HAP-1 (cell line): ENCODE measurements around the gene SLC8A1.

Source experiments
- DNase-seq, 2 experiments: peaks; one replicate each; pipeline ENCODE4 v3.0.0-alpha.2; 2016 to 2020; ENCODE audit warnings: low spot score in 2 of 2
- H3K27me3 ChIP-seq: fragments of 250-450 bp; sonication (Bioruptor Pico); 2 replicates; pipeline ENCODE4 v1.5.1; 2020; ENCODE audit warnings: low read depth, mild to moderate bottlenecking, moderate library complexity
- H3K36me3 ChIP-seq: fragments of 250-450 bp; sonication (Bioruptor Pico); replicated peaks from 2 replicates; pipeline ENCODE4 v1.5.1; 2020; ENCODE audit warnings: mild to moderate bottlenecking
- H3K4me1 ChIP-seq: fragments of 250-450 bp; sonication (Bioruptor Pico); 2 replicates; pipeline ENCODE4 v1.5.1; 2020; ENCODE audit warnings: mild to moderate bottlenecking
- H3K4me3 ChIP-seq: fragments of 250-450 bp; sonication (Bioruptor Pico); 2 replicates; pipeline ENCODE4 v1.5.1; 2020; ENCODE audit warnings: mild to moderate bottlenecking, moderate library complexity
- H3K9me3 ChIP-seq: fragments of 250-450 bp; sonication (Bioruptor Pico); 2 replicates; pipeline ENCODE4 v1.5.1; 2020; ENCODE audit warnings: mild to moderate bottlenecking, moderate library complexity
- in situ Hi-C: fragments of 300-500 bp; cut with MboI; formaldehyde crosslinking; loops from 3 replicates; pipeline ENCODE4 v1.14.3; 2020; ENCODE audit warnings: low sequenced_read_pairs, inconsistent platforms, mixed read lengths

Gene SLC8A1

DNA sequence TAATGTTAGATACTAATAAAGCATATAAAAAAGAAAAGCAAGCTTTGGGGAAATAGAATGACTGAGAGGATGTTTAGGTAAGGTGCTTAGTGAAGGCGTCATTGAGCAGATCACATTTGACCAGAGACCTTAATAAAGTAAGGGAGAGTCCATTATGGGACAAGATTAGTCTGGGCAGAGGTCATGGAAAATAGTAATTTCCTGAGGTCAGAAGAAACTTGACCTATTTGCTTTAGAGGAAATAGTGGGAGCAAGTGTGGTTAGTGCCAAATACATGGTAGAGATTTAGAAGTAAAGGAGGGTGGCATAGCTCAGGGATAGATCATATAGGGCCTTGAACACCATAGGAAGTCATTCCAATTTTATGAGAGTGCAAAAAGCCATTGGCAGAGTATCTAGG lies 24.5 kb upstream of the SLC8A1 start:
- Histone ChIP-seq H3K9me3 (no peaks in the 10 kb centered on the region), H3K27me3 (peaks cover 3% of the 10 kb centered on the region; the same call in 1 of the 2 replicates), H3K36me3 (no peaks in the 10 kb centered on the region), H3K4me3 (no peak overlapping the region), H3K4me1 (no peaks in the 10 kb centered on the region)
- no peak for DNase-seq
- in situ Hi-C loops: no loop called here

- no peak overlapping the region for H3K4me3 ChIP-seq
- H3K27me3 ChIP-seq: peaks cover 3% of the 10 kb centered on the region; the same call in 1 of the 2 replicates
- no peaks in the 10 kb centered on the region for H3K4me1 ChIP-seq
- no peak for DNase-seq
- no peaks in the 10 kb centered on the region for H3K36me3 ChIP-seq
- H3K9me3 ChIP-seq: no peaks in the 10 kb centered on the region
- in situ Hi-C loops: no loop called here
Measured at GRCh38 chr2:40474306-40474705, 22.4 kb upstream of the SLC8A1 start.

DNA sequence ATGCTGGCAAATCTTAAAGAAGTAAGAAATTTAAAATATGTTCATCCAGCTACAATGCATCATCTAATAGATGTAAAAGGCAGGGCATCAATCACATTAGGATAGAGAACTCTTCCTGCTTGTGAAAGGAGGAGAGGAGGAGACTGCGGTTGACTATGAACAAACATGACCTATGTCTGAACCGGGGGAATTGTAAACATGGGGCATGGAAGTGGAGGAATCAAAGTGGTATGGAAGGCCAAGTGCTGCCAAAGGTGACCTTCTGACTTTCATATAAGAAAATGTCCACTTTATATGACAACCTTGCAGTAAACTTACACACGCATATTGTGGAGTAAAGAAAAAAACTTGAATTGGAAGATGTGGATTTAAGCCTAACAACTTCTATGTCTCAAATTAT lies 20.0 kb upstream of the SLC8A1 start:
- no peak for DNase-seq
- Histone ChIP-seq H3K27me3 (peaks cover 3% of the 10 kb centered on the region; the same call in 1 of the 2 replicates), H3K9me3 (no peaks in the 10 kb centered on the region), H3K36me3 (no peaks in the 10 kb centered on the region), H3K4me1 (no peaks in the 10 kb centered on the region), H3K4me3 (no peak overlapping the region)
- in situ Hi-C loops: no loop called here

- no peaks in the 10 kb centered on the region for H3K4me1 ChIP-seq
- H3K36me3 ChIP-seq: no peaks in the 10 kb centered on the region
- in situ Hi-C loops: no loop called here
- no peak overlapping the region for H3K4me3 ChIP-seq
- no peak for DNase-seq
- H3K9me3 ChIP-seq: no peaks in the 10 kb centered on the region
- H3K27me3 ChIP-seq: peaks cover 3% of the 10 kb centered on the region; the same call in 1 of the 2 replicates
Measured at GRCh38 chr2:40470822-40471813, 19.2 kb upstream of the SLC8A1 start.

DNA sequence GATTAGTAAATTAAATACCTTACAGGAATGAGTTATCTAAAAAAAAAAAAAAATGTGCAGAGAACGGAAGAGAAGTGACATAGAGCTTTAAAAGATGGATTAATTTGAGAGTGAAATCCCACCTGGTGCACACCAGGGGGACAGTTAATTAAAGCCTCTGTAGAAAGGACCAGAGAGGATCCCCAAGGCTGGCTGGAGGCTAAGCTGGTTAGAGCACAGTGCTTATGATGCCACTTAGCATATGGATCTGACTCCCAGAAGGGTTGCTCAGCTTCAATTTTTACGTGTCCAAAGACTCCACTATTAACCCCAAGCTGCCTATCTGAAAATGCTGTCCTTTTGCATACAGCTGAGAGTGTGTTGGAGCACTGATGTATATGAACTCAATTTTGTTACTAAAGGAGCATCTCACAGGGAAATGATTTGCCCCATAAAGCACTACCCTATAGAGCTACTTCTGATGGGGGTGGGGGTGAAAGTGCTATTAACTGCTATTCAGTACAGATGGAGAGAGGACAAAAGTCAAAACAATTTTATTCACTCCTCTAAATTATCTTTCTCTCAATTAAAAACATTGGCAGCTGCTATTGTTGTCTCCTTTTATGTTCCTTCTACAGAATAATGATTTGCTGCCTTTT lies 15.2 kb upstream of the SLC8A1 start:
- no peaks in the 10 kb centered on the region for H3K36me3 ChIP-seq
- H3K27me3 ChIP-seq: peaks cover 3% of the 10 kb centered on the region; the same call in 1 of the 2 replicates
- in situ Hi-C loops: no loop called here
- H3K4me3 ChIP-seq: no peak overlapping the region
- no peak for DNase-seq
- no peaks in the 10 kb centered on the region for H3K4me1 ChIP-seq
- H3K9me3 ChIP-seq: no peaks in the 10 kb centered on the region

DNA sequence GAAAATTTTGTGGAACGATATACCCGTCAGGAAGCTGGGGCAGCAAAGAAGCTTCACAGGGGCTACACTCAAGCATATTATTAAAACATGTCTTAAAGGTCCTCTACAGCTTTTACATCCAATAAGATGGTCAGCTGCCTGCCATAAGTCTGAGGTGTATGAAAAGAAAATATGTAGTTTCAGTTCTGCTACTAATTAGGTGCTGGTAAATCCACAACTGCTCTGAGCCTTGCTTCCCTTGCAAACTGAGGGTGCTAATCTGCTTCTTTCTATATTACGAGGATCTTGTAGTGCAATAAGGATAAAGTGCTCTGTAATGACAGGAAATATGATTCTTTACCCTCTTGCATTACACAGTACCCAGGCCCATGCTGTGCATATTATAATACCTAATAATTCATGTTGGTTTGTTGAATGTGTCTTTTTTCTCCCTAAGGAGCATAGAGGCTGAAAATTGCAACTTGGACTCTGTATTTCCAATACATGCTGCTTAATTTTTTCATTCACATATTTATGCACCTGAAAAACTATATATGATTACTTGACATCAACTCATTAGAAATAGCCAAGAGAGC lies 14.5 kb upstream of the SLC8A1 start:
- no peak overlapping the region for H3K4me3 ChIP-seq
- H3K36me3 ChIP-seq: no peaks in the 10 kb centered on the region
- peaks cover 3% of the 10 kb centered on the region; the same call in 1 of the 2 replicates for H3K27me3 ChIP-seq
- in situ Hi-C loops: no loop called here
- H3K9me3 ChIP-seq: no peaks in the 10 kb centered on the region
- H3K4me1 ChIP-seq: no peaks in the 10 kb centered on the region
- no peak for DNase-seq

- Histone ChIP-seq H3K27me3 (peaks cover 3% of the 10 kb centered on the region; the same call in 1 of the 2 replicates), H3K9me3 (no peaks in the 10 kb centered on the region), H3K36me3 (no peaks in the 10 kb centered on the region), H3K4me3 (no peak overlapping the region), H3K4me1 (peaks cover 2% of the 10 kb centered on the region; the same call in 1 of the 2 replicates)
- DNase-seq: no peak
- in situ Hi-C loops: no loop called here
Measured at GRCh38 chr2:40463112-40463511, 11.2 kb upstream of the SLC8A1 start.

DNA sequence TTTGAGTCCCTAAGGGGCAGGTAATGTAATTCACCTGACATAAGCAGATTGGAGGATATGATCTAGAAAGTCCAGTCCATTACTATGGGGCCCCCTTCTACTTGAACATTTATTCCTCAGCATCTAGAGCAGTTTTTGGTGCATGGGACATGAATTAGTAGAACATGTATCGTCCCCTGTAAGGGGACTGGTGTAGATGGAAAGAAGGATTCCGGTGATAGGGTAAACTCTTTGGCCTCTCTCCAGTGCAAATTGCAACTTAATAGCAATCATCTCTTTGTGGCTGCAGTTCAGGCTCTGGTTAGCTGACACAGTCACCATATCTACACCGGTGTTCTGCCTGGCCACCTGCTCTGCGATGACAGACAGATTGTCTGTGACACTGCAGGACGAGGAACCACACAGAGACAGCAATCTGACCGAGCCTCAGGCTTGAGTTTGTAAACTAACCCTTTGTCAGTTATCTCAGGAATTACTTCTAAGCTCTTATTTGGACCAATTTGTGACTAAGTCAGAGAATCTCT lies 6.4 kb upstream of the SLC8A1 start:
- no peak for DNase-seq
- H3K4me3 ChIP-seq: no peak overlapping the region
- H3K27me3 ChIP-seq: no peaks in the 10 kb centered on the region

GRCh38 chr2:40457837-40458236 lies 5.9 kb upstream of the SLC8A1 start:
- Histone ChIP-seq H3K4me1 (peaks cover 7% of the 10 kb centered on the region; the same call in 1 of the 2 replicates), H3K27me3 (no peaks in the 10 kb centered on the region), H3K36me3 (no peaks in the 10 kb centered on the region), H3K4me3 (no peak overlapping the region), H3K9me3 (no peaks in the 10 kb centered on the region)
- no peak for DNase-seq
- in situ Hi-C loops: no loop called here

More for the DNA sequence above, 6.4 kb upstream of the SLC8A1 start:
- Histone ChIP-seq H3K9me3 (no peaks in the 10 kb centered on the region), H3K36me3 (no peaks in the 10 kb centered on the region), H3K4me1 (peaks cover 7% of the 10 kb centered on the region; the same call in 1 of the 2 replicates)
- in situ Hi-C loops: no loop called here

DNA sequence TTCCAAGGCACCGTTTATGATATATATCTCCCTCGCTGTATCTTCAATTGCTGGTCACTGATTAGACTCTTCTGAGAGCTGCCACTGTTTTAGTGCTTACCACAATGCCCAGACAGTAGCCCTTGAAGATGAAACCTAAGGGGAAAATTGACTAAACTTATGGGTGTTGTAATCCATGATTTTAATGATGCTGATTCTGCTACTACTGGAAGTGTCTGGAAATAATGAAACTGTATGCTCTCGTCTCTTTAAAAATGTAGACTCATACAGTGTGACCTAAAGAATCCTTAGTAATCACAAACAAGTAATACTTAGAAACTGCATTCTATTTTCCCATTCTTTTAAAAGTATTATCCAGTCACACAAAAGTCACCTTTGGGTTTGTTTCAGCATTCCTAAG lies 5.5 kb upstream of the SLC8A1 start:
- no peaks in the 10 kb centered on the region for H3K27me3 ChIP-seq
- H3K36me3 ChIP-seq: no peaks in the 10 kb centered on the region
- no peak overlapping the region for H3K4me3 ChIP-seq
- H3K9me3 ChIP-seq: no peaks in the 10 kb centered on the region
- in situ Hi-C loops: no loop called here
- peaks cover 9% of the 10 kb centered on the region; the same call in 1 of the 2 replicates for H3K4me1 ChIP-seq
- no peak for DNase-seq

DNA sequence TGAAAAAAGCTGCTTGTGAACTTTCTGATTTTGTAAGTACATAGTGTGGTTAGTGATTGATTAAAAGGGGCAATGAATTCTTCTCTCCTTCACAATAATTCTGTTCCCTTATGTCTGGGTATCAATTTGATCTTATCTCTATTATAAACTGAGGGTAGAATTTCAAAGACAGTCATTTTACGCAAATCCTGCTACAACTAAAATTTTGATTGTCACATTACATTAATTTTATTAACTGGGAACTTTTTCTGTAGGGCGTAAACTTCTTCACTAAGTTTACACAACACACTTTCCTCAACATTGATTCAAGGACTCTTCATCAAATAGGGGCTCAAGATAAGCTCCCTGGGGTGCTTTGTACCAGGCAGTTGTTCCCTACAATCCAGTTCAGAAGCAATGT lies 5.0 kb upstream of the SLC8A1 start:
- DNase-seq: no peak
- in situ Hi-C loops: no loop called here
- Histone ChIP-seq H3K36me3 (no peaks in the 10 kb centered on the region), H3K27me3 (no peaks in the 10 kb centered on the region), H3K9me3 (no peaks in the 10 kb centered on the region), H3K4me3 (no peak overlapping the region), H3K4me1 (peaks cover 10% of the 10 kb centered on the region; the same call in 1 of the 2 replicates)

DNA sequence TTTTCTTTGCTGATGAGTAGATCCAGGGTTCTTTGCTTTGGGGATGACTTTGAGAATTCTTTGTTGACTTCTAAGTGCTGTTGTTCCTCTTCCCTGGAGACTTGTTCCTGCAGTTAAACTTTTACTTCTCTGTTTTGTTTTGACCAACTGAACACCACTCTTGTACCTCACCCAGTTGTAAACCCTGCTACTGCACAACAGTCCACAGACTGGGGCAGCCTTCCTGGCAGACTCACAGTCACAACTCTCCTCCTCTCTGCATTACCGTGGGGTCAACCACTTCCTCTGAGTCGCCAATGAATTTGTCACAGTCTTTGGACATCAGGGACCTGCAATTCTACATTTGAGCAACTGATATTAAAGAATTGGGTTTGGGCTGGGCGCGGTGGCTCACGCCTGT lies 3.8 kb upstream of the SLC8A1 start:
- H3K36me3 ChIP-seq: no peaks in the 10 kb centered on the region
- no peaks in the 10 kb centered on the region for H3K9me3 ChIP-seq
- H3K4me1 ChIP-seq: peaks cover 10% of the 10 kb centered on the region; the same call in 1 of the 2 replicates
- peaks cover 8% of the 10 kb centered on the region; the same call in 1 of the 2 replicates for H3K27me3 ChIP-seq
- in situ Hi-C loops: no loop called here
- no peak overlapping the region for H3K4me3 ChIP-seq
- DNase-seq: no peak

GRCh38 chr2:40454321-40454720 lies 2.4 kb upstream of the SLC8A1 start:
- Histone ChIP-seq H3K27me3 (peaks cover 13% of the 10 kb centered on the region), H3K36me3 (no peaks in the 10 kb centered on the region), H3K9me3 (no peaks in the 10 kb centered on the region), H3K4me3 (no peak overlapping the region), H3K4me1 (peaks cover 10% of the 10 kb centered on the region; the same call in 1 of the 2 replicates)
- in situ Hi-C loops: no loop called here
- no peak for DNase-seq
